ENCODE data around the gene KANSL1.

DNA sequence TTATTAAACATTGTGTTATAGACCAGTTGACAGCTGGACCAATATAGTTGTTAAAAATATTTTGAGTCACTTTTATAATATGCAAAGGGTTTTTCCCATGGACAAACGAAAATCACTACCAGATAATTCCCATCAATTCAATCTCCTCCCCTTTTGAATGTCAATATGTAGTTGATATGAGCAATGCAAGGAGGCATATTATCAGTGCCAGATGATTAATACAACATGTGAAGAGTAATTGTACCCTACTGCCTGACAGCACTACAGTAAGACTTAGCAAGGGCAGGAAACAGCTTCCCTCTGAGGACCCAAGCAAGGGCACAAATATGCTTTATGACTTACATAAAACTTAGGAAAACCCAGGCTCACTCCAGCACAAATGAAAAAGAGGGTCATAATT, 17.3 kb downstream of the KANSL1 start:
- TF ChIP-seq TCF7 (IDR thresholded peaks at IDR 0.05; ENCODE audit: borderline replicate concordance) (no peak), SIN3A (IDR thresholded peaks at IDR 0.05; ENCODE audit: low read depth, low read length) (no peak), YY1 (IDR thresholded peaks at IDR 0.05; ENCODE audit: low read depth, low read length) (no peak), ZNF207 (IDR thresholded peaks at IDR 0.05; ENCODE audit: borderline replicate concordance) (no peak)
- TF ChIP-seq, protein P1, sequence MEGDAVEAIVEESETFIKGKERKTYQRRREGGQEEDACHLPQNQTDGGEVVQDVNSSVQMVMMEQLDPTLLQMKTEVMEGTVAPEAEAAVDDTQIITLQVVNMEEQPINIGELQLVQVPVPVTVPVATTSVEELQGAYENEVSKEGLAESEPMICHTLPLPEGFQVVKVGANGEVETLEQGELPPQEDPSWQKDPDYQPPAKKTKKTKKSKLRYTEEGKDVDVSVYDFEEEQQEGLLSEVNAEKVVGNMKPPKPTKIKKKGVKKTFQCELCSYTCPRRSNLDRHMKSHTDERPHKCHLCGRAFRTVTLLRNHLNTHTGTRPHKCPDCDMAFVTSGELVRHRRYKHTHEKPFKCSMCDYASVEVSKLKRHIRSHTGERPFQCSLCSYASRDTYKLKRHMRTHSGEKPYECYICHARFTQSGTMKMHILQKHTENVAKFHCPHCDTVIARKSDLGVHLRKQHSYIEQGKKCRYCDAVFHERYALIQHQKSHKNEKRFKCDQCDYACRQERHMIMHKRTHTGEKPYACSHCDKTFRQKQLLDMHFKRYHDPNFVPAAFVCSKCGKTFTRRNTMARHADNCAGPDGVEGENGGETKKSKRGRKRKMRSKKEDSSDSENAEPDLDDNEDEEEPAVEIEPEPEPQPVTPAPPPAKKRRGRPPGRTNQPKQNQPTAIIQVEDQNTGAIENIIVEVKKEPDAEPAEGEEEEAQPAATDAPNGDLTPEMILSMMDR (IDR thresholded peaks at IDR 0.05 in 2 of 3, conservative IDR thresholded peaks at IDR 0.05 in 1 of 3; ENCODE audit: control insufficient read depth in 2 of 3, extremely low read depth in 1 of 3, insufficient read depth in 1 of 3, low read depth in 3 of 3, low read length in 3 of 3), result no peak
